Cardiac fibroblast (primary cell): ENCODE results near the gene UNC79.

Source experiments
- DNase-seq, 2 donors: peaks; one replicate each; pipeline versions ENCODE4 v3.0.0 to v3.0.0-alpha.2; 2010; ENCODE audit warnings: low read depth in 2 of 2
- H3K4me3 ChIP-seq, 2 donors: replicated peaks in 1 of 2; 1 replicate in 1 of 2; 2 replicates in 1 of 2; pipeline ENCODE4 v1.5.1; 2011; ENCODE audit warnings: low read depth in 2 of 2, low read length in 2 of 2, mild to moderate bottlenecking in 2 of 2, moderate library complexity in 1 of 2
- TF ChIP-seq, protein P1 (sequence below): IDR thresholded peaks from one replicate; pipeline ENCODE4 v1.5.1; 2011; ENCODE audit warnings: low read depth, mild to moderate bottlenecking, low read length, inconsistent platforms

UNC79 gene

DNA sequence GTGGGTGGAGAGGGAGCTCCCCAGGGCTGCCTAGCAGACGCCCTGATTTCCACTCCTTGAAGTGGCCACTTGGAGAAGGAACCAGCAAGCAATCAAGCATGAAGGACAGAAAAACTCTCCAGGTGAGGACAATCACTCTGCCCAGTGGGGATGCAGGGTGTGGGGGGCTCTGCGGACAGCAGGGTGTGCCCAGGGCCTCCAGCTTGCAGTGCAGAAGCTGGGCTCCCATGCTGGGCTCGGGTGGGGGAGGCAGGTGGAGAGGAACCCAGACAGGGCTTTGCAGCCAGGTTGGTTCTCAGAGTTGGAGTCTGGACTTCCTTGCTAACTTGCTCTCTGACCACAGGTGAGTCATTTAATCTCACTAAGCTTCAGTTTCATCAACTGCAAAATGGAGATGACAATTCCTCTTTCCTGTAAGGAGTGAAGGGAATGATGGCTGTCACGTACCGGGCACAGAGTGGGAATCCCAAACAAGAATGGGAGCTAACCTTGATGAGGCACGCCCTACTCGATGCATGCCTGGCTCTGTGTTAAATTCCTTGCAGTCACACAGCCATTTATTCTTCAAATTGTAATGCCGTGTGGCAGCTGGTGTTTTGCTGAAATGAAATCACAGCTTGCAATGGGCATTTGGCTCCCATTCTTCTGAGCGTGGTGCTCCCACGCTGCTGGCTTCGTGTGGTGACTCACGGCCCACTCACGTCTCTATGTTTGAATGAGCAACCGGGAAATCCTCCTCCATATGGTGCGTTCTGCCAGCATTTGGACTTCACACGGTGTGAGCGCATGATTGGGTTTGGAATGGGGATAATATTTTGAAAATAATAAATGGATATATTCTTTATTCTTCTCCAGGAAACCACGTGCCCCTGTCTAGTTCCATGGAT is 282.3 kb downstream of the UNC79 start:
- TF ChIP-seq, protein P1, sequence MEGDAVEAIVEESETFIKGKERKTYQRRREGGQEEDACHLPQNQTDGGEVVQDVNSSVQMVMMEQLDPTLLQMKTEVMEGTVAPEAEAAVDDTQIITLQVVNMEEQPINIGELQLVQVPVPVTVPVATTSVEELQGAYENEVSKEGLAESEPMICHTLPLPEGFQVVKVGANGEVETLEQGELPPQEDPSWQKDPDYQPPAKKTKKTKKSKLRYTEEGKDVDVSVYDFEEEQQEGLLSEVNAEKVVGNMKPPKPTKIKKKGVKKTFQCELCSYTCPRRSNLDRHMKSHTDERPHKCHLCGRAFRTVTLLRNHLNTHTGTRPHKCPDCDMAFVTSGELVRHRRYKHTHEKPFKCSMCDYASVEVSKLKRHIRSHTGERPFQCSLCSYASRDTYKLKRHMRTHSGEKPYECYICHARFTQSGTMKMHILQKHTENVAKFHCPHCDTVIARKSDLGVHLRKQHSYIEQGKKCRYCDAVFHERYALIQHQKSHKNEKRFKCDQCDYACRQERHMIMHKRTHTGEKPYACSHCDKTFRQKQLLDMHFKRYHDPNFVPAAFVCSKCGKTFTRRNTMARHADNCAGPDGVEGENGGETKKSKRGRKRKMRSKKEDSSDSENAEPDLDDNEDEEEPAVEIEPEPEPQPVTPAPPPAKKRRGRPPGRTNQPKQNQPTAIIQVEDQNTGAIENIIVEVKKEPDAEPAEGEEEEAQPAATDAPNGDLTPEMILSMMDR, result no peak
- no peak for DNase-seq
- H3K4me3 ChIP-seq, result no peak overlapping the region

DNA sequence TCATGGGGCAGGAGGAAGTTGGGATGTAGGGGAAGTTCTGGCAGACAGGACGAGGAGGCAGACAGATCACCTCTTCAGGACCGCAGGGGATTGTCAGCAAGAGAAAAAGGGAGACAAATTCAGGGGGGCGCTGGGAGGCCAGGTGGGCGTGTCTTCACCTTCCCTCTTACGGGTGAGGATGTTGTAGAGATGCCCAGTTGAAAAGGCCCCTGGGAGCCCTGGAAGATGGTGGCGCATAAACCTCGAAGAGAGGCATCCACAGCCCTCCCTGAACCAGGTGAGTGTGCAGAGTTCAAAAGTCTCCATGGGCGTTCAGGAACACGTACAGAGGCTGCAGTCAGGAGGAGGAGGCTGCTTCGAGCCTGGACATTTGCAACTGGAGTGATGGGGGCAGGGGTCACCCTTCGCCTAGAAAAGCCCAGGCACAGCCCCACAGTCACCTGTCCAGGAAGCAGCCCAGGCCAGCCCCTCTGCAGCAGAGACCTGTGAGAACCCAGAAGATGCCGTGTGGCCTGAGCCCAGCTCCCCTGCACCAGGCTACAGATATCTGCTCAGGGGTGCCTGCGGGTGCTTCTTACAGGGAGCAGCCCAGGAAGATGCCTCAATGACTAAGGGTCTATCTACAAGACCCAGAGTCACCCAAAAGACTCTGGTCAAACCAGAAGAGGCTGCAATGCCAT is 283.1 kb downstream of the UNC79 start:
- TF ChIP-seq, protein P1, result no peak
- no peak overlapping the region for H3K4me3 ChIP-seq
- no peak for DNase-seq

DNA sequence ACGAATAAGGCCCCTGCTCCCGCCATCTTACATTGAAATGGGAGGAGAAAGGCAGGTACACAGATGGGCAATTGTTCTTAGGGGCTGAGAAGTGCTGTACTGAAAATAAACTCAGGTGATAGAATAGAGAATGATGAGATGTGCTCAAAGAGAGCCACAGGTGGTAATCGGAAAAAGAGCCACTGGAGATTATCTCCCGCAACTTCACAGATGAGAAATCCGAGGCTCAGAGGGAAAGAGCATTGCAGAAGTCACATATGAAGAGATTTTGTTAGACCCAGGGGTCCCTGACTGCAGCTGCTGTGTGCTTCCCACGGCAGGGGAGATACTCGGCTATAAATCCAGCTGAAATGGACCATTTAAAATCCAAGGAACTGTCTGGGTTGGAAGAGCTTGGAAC is 283.9 kb downstream of the UNC79 start:
- no peak overlapping the region for H3K4me3 ChIP-seq
- DNase-seq, result no peak
- TF ChIP-seq, protein P1, result no peak

DNA sequence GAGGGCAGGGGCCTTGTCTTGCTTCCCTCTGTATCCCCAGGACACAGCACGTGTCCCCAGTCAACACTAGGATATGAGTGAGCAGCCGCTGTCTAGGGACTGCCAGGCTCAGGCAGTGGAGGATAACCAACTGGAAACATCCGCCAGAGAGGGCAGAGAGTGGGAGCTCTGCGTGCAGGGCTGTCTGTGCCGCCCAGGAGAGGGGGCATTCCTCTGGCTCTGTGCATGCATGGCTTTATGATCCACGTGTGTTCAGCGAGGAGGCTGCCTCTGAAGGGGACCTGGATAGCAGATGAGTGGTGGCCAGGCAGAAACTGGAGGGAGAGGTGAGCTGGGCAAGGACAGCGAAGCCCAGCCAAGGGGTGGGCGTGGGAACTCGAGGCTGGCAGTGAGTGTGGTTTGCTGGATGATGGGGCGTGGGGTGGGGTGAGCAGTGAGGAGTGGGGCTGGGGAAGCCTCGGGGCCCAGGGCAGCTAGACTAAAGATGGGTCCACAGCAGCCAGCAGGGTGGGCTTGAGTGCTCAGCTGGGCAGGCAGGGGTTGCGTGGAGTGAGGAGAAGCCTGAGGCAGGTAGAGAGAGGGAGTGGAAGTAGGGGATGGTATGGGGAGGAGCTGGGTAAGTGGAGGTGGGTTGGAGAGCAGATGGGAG is 284.7 kb downstream of the UNC79 start:
- H3K4me3 ChIP-seq, result no peak overlapping the region
- TF ChIP-seq, protein P1, result no peak
- no peak for DNase-seq

DNA sequence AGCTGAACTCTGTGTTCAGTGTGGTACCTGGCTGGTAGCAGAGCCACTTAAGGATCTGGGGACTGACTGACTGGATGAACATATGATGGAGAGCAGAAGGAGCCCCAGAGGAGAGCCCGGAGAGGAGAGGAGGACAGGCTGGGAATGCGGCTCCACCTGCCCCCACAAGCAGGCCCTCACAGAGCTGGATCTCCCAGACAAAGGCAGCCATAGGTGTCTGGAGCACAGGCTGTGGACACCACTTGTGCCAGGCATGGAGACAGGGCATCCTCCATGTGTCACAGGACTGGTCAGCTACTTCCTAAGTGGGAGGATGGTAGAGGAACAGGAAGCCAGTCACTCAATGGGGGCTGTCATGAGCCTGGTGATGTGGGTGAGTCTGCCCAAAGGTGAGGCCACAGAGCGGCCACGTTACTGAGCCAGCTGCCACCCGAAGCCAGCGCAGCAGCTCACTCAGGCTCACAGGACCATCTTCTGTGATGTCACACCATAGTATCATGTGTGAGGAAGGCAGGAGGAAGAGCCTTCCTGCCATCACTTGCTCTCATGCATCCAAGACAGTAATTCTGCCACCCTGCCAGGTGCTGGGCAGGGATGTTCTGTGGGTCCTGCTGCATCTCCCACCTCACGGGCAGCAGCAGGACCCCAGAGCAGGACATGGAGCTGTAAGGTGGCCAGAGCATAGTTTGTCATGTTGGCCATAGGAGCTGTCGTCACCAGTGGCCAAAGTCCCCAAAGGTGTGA is 285.4 kb downstream of the UNC79 start:
- no peak overlapping the region for H3K4me3 ChIP-seq
- no peak for DNase-seq
- TF ChIP-seq, protein P1, result no peak
